Astrocyte (in vitro differentiated cells and primary cell): Measurements from ENCODE around the gene PINLYP. TPM values are rescaled to one million over a fixed set of nuclear protein-coding genes. Genes with fewer than 3 reads are reported as not detected.
A peak's percentile ranks its signal among the peaks of the same experiment; 100 is the strongest.

ENCODE experiments used
- DNase-seq: peaks from one replicate; pipeline ENCODE4 v3.0.0-alpha.2; 2010; ENCODE audit warnings: low read depth
- FAIRE-seq: peaks from 2 replicates; lab custom pipeline; 2011; peaks lifted over from hg19 to GRCh38; lab: Jason Lieb, UNC
- H2AFZ ChIP-seq: 2 replicates; pipeline ENCODE4 v1.6.0; 2012; ENCODE audit warnings: low read depth, low read length, inconsistent platforms
- H3K27ac ChIP-seq: 2 replicates; pipeline ENCODE4 v1.5.1; 2011; ENCODE audit warnings: low read depth, low read length, inconsistent platforms
- H3K27me3 ChIP-seq: 2 replicates; pipeline ENCODE4 v1.6.0; 2011; ENCODE audit warnings: low read length, inconsistent platforms; ENCODE audit not compliant: insufficient read depth
- H3K36me3 ChIP-seq: 2 replicates; pipeline ENCODE4 v1.5.1; 2011; ENCODE audit warnings: low read length, inconsistent platforms; ENCODE audit not compliant: insufficient read depth
- H3K4me1 ChIP-seq: 2 replicates; pipeline ENCODE4 v1.5.1; 2011; ENCODE audit warnings: low read length, inconsistent platforms; ENCODE audit not compliant: insufficient read depth
- H3K4me2 ChIP-seq: 2 replicates; pipeline ENCODE4 v1.6.0; 2012; ENCODE audit warnings: low read length, inconsistent platforms
- H3K4me3 ChIP-seq: 2 replicates; pipeline ENCODE4 v1.5.1; 2011; ENCODE audit warnings: low read depth, mild to moderate bottlenecking, low read length, inconsistent platforms; ENCODE audit not compliant: insufficient read depth
- H3K79me2 ChIP-seq: 2 replicates; pipeline ENCODE4 v1.6.0; 2012; ENCODE audit warnings: mild to moderate bottlenecking, low read length, inconsistent platforms; ENCODE audit not compliant: insufficient read depth
- H3K9ac ChIP-seq: 2 replicates; pipeline ENCODE4 v1.6.0; 2012; ENCODE audit warnings: mild to moderate bottlenecking, low read length, inconsistent platforms
- H3K9me3 ChIP-seq: 2 replicates; pipeline ENCODE4 v1.5.1; 2012; ENCODE audit warnings: low read depth, mild to moderate bottlenecking, low read length, inconsistent platforms; ENCODE audit not compliant: insufficient read depth
- H4K20me1 ChIP-seq: 2 replicates; pipeline ENCODE4 v1.6.0; 2012; ENCODE audit warnings: low read length, inconsistent platforms; ENCODE audit not compliant: insufficient read depth
- H3K27ac Mint-ChIP-seq: one replicate; pipeline ENCODE4 v1.8.0; 2021; ENCODE audit warnings: mild to moderate bottlenecking, mixed read lengths; ENCODE audit not compliant: unreplicated experiment
- H3K27me3 Mint-ChIP-seq: one replicate; pipeline ENCODE4 v1.8.0; 2021; ENCODE audit warnings: low read depth, mixed read lengths; ENCODE audit not compliant: unreplicated experiment
- H3K36me3 Mint-ChIP-seq: one replicate; pipeline ENCODE4 v1.8.0; 2021; ENCODE audit warnings: low read depth, mixed read lengths; ENCODE audit not compliant: unreplicated experiment
- H3K4me1 Mint-ChIP-seq: one replicate; pipeline ENCODE4 v1.8.0; 2021; ENCODE audit warnings: low read depth, mixed read lengths; ENCODE audit not compliant: unreplicated experiment
- H3K4me3 Mint-ChIP-seq: one replicate; pipeline ENCODE4 v1.8.0; 2021; ENCODE audit warnings: mild to moderate bottlenecking, moderate library complexity, mixed read lengths; ENCODE audit not compliant: unreplicated experiment
- H3K9me3 Mint-ChIP-seq: one replicate; pipeline ENCODE4 v1.8.0; 2021; ENCODE audit warnings: mild to moderate bottlenecking, mixed read lengths; ENCODE audit not compliant: unreplicated experiment
- EZH2 ChIP-seq: IDR thresholded peaks from 2 replicates; pipeline ENCODE4 v1.6.1; 2012; ENCODE audit warnings: mild to moderate bottlenecking, low read length, inconsistent platforms; ENCODE audit not compliant: insufficient read depth
- total RNA-seq: library from RNA; stranded (reverse); gene quantifications from 2 replicates; pipeline ENCODE4 v1.2.1, GENCODE V29; 2021
- TF ChIP-seq, protein P1 (sequence below): IDR thresholded peaks from 2 replicates; pipeline ENCODE4 v1.5.1; 2011; ENCODE audit warnings: low read depth, mild to moderate bottlenecking, inconsistent platforms, low read length, moderate library complexity; ENCODE audit not compliant: insufficient read depth

PINLYP gene
- total RNA-seq, 1 donor from 2014 or later, result 0.30 TPM

DNA sequence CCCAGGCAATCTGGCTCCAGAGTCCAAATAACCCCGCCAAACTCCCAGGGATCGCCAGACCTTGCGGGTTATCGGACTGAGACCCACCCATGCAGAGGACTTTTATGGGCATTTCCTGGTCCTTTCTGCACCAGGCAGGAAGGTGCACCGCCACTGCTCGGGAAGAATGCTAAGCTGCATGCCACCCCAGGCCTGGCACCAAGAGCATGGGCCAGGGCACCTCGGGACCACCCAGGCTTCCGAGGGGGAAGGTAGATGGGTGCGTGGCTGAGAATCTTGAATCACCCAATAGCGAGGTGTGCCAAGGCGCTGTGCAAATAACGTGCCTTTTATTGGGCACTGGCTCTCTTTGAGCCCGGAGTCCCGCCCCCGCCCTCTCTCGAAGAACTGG lies 43.0 kb upstream of the PINLYP start:
- Mint-ChIP-seq H3K27ac (peak overlapping the region; percentile 41), H3K4me3 (peak overlapping the region; percentile 81), H3K4me1 (peaks cover 8% of the 10 kb centered on the region), H3K9me3 (no peaks in the 10 kb centered on the region), H3K27me3 (no peaks in the 10 kb centered on the region), H3K36me3 (peaks cover 2% of the 10 kb centered on the region)
- no peaks in the 10 kb centered on the region for H3K27me3 ChIP-seq
- H4K20me1 ChIP-seq, result no peaks in the 10 kb centered on the region
- H3K79me2 ChIP-seq, result no peaks in the 10 kb centered on the region
- H3K4me1 ChIP-seq, result peaks cover 19% of the 10 kb centered on the region
- peak overlapping the region; percentile 61 for H3K9ac ChIP-seq
- H3K4me2 ChIP-seq, result peak overlapping the region; percentile 89
- peak overlapping the region; percentile 72 for H3K4me3 ChIP-seq
- peak overlapping the region; percentile 86 for H2AFZ ChIP-seq
- no peak for DNase-seq
- no peak for FAIRE-seq
- TF ChIP-seq EZH2, result no peak
- TF ChIP-seq, protein P1, sequence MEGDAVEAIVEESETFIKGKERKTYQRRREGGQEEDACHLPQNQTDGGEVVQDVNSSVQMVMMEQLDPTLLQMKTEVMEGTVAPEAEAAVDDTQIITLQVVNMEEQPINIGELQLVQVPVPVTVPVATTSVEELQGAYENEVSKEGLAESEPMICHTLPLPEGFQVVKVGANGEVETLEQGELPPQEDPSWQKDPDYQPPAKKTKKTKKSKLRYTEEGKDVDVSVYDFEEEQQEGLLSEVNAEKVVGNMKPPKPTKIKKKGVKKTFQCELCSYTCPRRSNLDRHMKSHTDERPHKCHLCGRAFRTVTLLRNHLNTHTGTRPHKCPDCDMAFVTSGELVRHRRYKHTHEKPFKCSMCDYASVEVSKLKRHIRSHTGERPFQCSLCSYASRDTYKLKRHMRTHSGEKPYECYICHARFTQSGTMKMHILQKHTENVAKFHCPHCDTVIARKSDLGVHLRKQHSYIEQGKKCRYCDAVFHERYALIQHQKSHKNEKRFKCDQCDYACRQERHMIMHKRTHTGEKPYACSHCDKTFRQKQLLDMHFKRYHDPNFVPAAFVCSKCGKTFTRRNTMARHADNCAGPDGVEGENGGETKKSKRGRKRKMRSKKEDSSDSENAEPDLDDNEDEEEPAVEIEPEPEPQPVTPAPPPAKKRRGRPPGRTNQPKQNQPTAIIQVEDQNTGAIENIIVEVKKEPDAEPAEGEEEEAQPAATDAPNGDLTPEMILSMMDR, result no peak
- no peaks in the 10 kb centered on the region for H3K36me3 ChIP-seq
- peak overlapping the region; percentile 36 for H3K27ac ChIP-seq
- H3K9me3 ChIP-seq, result no peaks in the 10 kb centered on the region

DNA sequence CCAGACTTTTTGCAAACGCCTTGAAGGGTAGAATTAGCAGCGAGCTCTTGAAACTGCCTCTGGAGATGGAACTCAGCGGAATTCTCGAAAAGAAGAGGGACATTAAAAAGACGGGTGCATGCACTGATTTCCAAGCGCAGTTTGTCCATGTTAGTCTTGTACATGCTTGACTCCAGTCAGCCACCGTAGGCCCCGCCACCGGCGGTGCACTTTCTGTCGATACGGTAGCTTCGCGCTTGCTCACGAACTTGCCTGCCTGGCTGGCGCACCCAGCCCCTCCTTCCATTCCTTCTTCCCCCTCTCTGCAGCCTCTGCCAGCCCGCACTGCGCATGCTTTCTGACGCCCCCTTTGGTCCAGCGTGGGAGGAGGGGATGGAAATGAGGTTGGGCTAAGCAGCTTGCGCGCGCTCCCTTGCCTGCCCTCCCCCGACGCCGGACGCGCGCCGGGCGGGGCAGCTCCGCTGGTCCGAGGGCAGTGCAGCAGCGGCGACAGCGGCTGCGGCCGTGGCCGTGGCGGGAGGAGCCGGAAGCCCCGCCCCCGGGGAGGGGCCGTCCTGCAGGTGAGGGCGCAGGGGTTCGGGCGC lies 42.5 kb upstream of the PINLYP start, which contains the start of gene ZNF575:
Gene ZNF575 (plus strand): TSS at position 227 of the 584 bp plus-strand sequence. CDS start 1,235 bp downstream, outside the sequence.
- peak within 1 kb of the TSS; percentile 69 for H3K27ac ChIP-seq

More for the DNA sequence above, 42.5 kb upstream of the PINLYP start, which contains the start of gene ZNF575:
- Mint-ChIP-seq H3K4me3 (peak within 1 kb of the TSS; percentile 92), H3K36me3 (peaks cover 2% of the 10 kb centered on the region), H3K27ac (peak within 1 kb of the TSS; percentile 94), H3K9me3 (no peaks in the 10 kb centered on the region), H3K27me3 (no peaks in the 10 kb centered on the region), H3K4me1 (peaks cover 8% of the 10 kb centered on the region)
- Histone ChIP-seq H3K4me3 (peak within 1 kb of the TSS; percentile 72), H3K4me2 (peak within 1 kb of the TSS; percentile 89), H3K27me3 (no peaks in the 10 kb centered on the region), H4K20me1 (no peaks in the 10 kb centered on the region), H3K36me3 (no peaks in the 10 kb centered on the region), H3K4me1 (peaks cover 19% of the 10 kb centered on the region), H3K9me3 (no peaks in the 10 kb centered on the region), H3K79me2 (no peaks in the 10 kb centered on the region), H3K9ac (peak within 1 kb of the TSS; percentile 61), H2AFZ (peak within 1 kb of the TSS; percentile 86)
- DNase-seq (peak; percentile 94), FAIRE-seq (no peak)
- TF ChIP-seq, protein P1, result no peak
- TF ChIP-seq EZH2, result no peak
